ENCODE measurements around the gene ZNF575.

Gene ZNF575

GRCh38 chr19:43575955-43576878, 43.2 kb downstream of the ZNF575 start:
- TF ChIP-seq CTCF (conservative IDR thresholded peaks at IDR 0.05; ENCODE audit: control insufficient read depth, insufficient read depth, low read depth, low read length) = no peak
- peak overlapping the region; percentile 46 for H3K4me3 ChIP-seq (ENCODE audit: control insufficient read depth, low read depth, low read length)
- no peak for DNase-seq (ENCODE audit: low read depth)

DNA sequence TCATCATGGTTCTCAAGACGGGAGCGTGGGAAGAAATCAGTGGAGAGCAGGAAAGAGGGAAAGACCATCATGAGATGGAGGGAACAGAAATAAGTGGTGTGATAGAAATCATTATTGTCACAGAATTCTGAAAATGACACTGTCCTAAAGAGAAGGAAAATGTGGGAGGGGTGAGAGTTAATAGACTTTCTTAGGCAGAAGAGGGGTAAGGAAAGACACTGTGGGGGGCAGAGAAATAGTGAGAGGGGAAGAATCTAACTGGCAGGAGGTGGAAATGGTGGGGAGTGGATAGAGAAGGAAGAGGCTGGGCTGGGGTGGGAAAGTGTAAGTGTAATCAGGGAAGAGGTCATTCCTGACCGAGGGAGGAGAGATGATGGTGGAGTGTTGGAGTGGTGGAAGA, 45.8 kb downstream of the ZNF575 start:
- TF ChIP-seq CTCF (conservative IDR thresholded peaks at IDR 0.05; ENCODE audit: control insufficient read depth, insufficient read depth, low read depth, low read length) = no peak
- DNase-seq (ENCODE audit: low read depth) = no peak
- no peak overlapping the region for H3K4me3 ChIP-seq (ENCODE audit: control insufficient read depth, low read depth, low read length)

GRCh38 chr19:43581467-43581866, 48.5 kb downstream of the ZNF575 start:
- no peak for DNase-seq (ENCODE audit: low read depth)
- no peak for TF ChIP-seq CTCF (conservative IDR thresholded peaks at IDR 0.05; ENCODE audit: control insufficient read depth, insufficient read depth, low read depth, low read length)
- H3K4me3 ChIP-seq (ENCODE audit: control insufficient read depth, low read depth, low read length) = peak overlapping the region; percentile 32

DNA sequence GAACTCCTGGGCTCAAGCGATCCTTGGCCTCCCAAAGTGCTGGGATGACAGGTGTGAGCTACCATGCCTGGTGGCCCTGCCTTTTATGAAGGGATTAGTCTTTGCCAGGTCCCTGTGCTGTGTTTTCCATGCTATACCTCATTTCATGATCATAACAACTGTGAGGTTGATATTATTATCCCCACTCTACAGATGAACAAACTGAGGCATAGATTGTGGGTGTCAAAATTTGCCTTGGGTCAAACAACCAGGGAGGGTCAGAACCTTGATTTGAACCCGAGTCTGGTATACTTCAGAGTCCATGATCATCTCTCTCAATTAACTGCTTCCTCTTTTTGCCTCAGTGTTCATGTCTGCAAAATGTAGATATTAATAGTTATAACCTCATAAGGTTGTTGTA, 49.5 kb downstream of the ZNF575 start:
- DNase-seq (ENCODE audit: low read depth) = no peak
- H3K4me3 ChIP-seq (ENCODE audit: control insufficient read depth, low read depth, low read length) = no peak overlapping the region
- TF ChIP-seq CTCF (conservative IDR thresholded peaks at IDR 0.05; ENCODE audit: control insufficient read depth, insufficient read depth, low read depth, low read length) = no peak

GRCh38 chr19:43584484-43584883, 51.5 kb downstream of the ZNF575 start:
- no peak for TF ChIP-seq CTCF (conservative IDR thresholded peaks at IDR 0.05; ENCODE audit: control insufficient read depth, insufficient read depth, low read depth, low read length)
- H3K4me3 ChIP-seq (ENCODE audit: control insufficient read depth, low read depth, low read length) = no peak overlapping the region
- DNase-seq (ENCODE audit: low read depth) = no peak
